Bronchial epithelial cell (primary cell): Measurements from ENCODE around the gene HSD17B2. TPM values are rescaled to one million over a fixed set of nuclear protein-coding genes. Genes with fewer than 3 reads are reported as not detected.

Source experiments
- DNase-seq: peaks from one replicate; pipeline ENCODE4 v3.0.0-alpha.2; 2010; ENCODE audit warnings: low read depth
- FAIRE-seq: peaks from 2 replicates; lab custom pipeline; 2011; peaks lifted over from hg19 to GRCh38; lab: Jason Lieb, UNC
- H3K27me3 ChIP-seq: 2 replicates; pipeline ENCODE4 v1.5.1; 2011; ENCODE audit warnings: low read length; ENCODE audit not compliant: control insufficient read depth, insufficient read depth
- H3K36me3 ChIP-seq: 2 replicates; pipeline ENCODE4 v1.5.1; 2011; ENCODE audit warnings: low read length; ENCODE audit not compliant: control insufficient read depth, insufficient read depth
- H3K4me3 ChIP-seq: 2 replicates; pipeline ENCODE4 v1.5.1; 2011; ENCODE audit warnings: mild to moderate bottlenecking, low read depth, low read length, control low read depth
- CTCF ChIP-seq: IDR thresholded peaks from 2 replicates; pipeline ENCODE4 v1.5.1; 2011; ENCODE audit warnings: mild to moderate bottlenecking, moderate library complexity, low read length, control low read depth, inconsistent platforms; ENCODE audit not compliant: insufficient read depth, severe bottlenecking
- total RNA-seq: library from RNA; depleted of rRNA; stranded (reverse); fragments of >200 nt; gene quantifications from 2 replicates; pipeline ENCODE4 v1.2.1, GENCODE V29; 2014

HSD17B2 gene
- total RNA-seq, 1 donor from 2014 or later = 63.7 TPM

- DNase-seq = peak; percentile 92
- H3K36me3 ChIP-seq = no peaks in the 10 kb centered on the region
- FAIRE-seq = no peak
- H3K4me3 ChIP-seq = no peak overlapping the region
- no peak for TF ChIP-seq CTCF
- no peaks in the 10 kb centered on the region for H3K27me3 ChIP-seq
These were observed 36.4 kb downstream of the HSD17B2 start for GRCh38 chr16:82071421-82071820.

GRCh38 chr16:82072313-82072712 lies 37.3 kb downstream of the HSD17B2 start:
- no peak for DNase-seq
- no peak for FAIRE-seq
- Histone ChIP-seq H3K27me3 (no peaks in the 10 kb centered on the region), H3K4me3 (no peak overlapping the region), H3K36me3 (no peaks in the 10 kb centered on the region)
- TF ChIP-seq CTCF = no peak

- no peak for TF ChIP-seq CTCF
- Histone ChIP-seq H3K27me3 (no peaks in the 10 kb centered on the region), H3K36me3 (no peaks in the 10 kb centered on the region), H3K4me3 (no peak overlapping the region)
- FAIRE-seq = no peak
- no peak for DNase-seq
These were observed 39.0 kb downstream of the HSD17B2 start for GRCh38 chr16:82074019-82074558.

GRCh38 chr16:82078125-82078524 lies 43.1 kb downstream of the HSD17B2 start:
- no peak for TF ChIP-seq CTCF
- FAIRE-seq = no peak

GRCh38 chr16:82079892-82080291 lies 44.8 kb downstream of the HSD17B2 start:
- TF ChIP-seq CTCF = no peak
- FAIRE-seq (no peak), DNase-seq (no peak)
- H3K27me3 ChIP-seq = no peaks in the 10 kb centered on the region
- no peaks in the 10 kb centered on the region for H3K36me3 ChIP-seq
- no peak overlapping the region for H3K4me3 ChIP-seq

More at GRCh38 chr16:82078125-82078524, 43.1 kb downstream of the HSD17B2 start:
- Histone ChIP-seq H3K4me3 (no peak overlapping the region), H3K36me3 (no peaks in the 10 kb centered on the region), H3K27me3 (no peaks in the 10 kb centered on the region)
- no peak for DNase-seq

- Histone ChIP-seq H3K4me3 (no peak overlapping the region), H3K36me3 (no peaks in the 10 kb centered on the region), H3K27me3 (no peaks in the 10 kb centered on the region)
- peak; percentile 24 for DNase-seq
- TF ChIP-seq CTCF = no peak
- FAIRE-seq = no peak
These were observed 46.2 kb downstream of the HSD17B2 start for GRCh38 chr16:82081264-82081663.
